Mesendoderm (in vitro differentiated cells): ENCODE measurements around the gene CCDC78. TPM values are rescaled to one million over a fixed set of nuclear protein-coding genes. Genes with fewer than 3 reads are reported as not detected.

Experiments used
- DNase-seq: peaks from one replicate; pipeline ENCODE4 v3.0.0; 2013
- H2AK5ac ChIP-seq: 2 replicates; pipeline ENCODE4 v1.6.1; 2013; ENCODE audit warnings: low read length, inconsistent platforms
- H2BK120ac ChIP-seq: 2 replicates; pipeline ENCODE4 v1.6.1; 2013; ENCODE audit warnings: low read depth, mild to moderate bottlenecking, low read length, moderate library complexity, mixed read lengths
- H2BK15ac ChIP-seq: replicated peaks from 2 replicates; pipeline ENCODE4 v1.6.1; 2013; ENCODE audit warnings: low read depth, mild to moderate bottlenecking, moderate library complexity
- H2BK5ac ChIP-seq: 2 replicates; pipeline ENCODE4 v1.6.1; 2013; ENCODE audit warnings: low read length, inconsistent platforms
- H3K18ac ChIP-seq: 2 replicates; pipeline ENCODE4 v1.6.1; 2013; ENCODE audit warnings: mild to moderate bottlenecking, low read length, mixed read lengths
- H3K23ac ChIP-seq: one replicate; pipeline ENCODE4 v1.6.1; 2013; ENCODE audit warnings: low read length
- H3K27ac ChIP-seq: 2 replicates; pipeline ENCODE4 v1.5.1; 2013; ENCODE audit warnings: low read depth, mild to moderate bottlenecking, inconsistent platforms, low read length, moderate library complexity
- H3K27me3 ChIP-seq: 2 replicates; pipeline ENCODE4 v1.6.1; 2013; ENCODE audit warnings: low read length, control low read depth, mild to moderate bottlenecking, inconsistent platforms; ENCODE audit not compliant: insufficient read depth, poor library complexity
- H3K36me3 ChIP-seq: 2 replicates; pipeline ENCODE4 v1.6.1; 2013; ENCODE audit warnings: low read length, inconsistent platforms; ENCODE audit not compliant: control insufficient read depth, insufficient read depth
- H3K4ac ChIP-seq: one replicate; pipeline ENCODE4 v1.6.1; 2013; ENCODE audit warnings: low read depth, mild to moderate bottlenecking, low read length, moderate library complexity
- H3K4me1 ChIP-seq: 2 replicates; pipeline ENCODE4 v1.6.1; 2013; ENCODE audit warnings: low read depth, low read length, inconsistent platforms; ENCODE audit not compliant: control insufficient read depth
- H3K4me2 ChIP-seq: 2 replicates; pipeline ENCODE4 v1.6.1; 2013; ENCODE audit warnings: low read length
- H3K4me3 ChIP-seq: 2 replicates; pipeline ENCODE4 v1.5.1; 2013; ENCODE audit warnings: mild to moderate bottlenecking, low read length
- H3K56ac ChIP-seq: one replicate; pipeline ENCODE4 v1.6.1; 2013; ENCODE audit warnings: low read length
- H3K79me1 ChIP-seq: 2 replicates; pipeline ENCODE4 v1.6.1; 2013; ENCODE audit warnings: low read length, inconsistent platforms
- H3K79me2 ChIP-seq: 2 replicates; pipeline ENCODE4 v1.6.1; 2013; ENCODE audit warnings: mild to moderate bottlenecking, low read length; ENCODE audit not compliant: control insufficient read depth, insufficient read depth
- H3K9ac ChIP-seq: 2 replicates; pipeline ENCODE4 v1.6.1; 2013; ENCODE audit warnings: low read length, inconsistent platforms
- H4K5ac ChIP-seq: one replicate; pipeline ENCODE4 v1.6.1; 2013; ENCODE audit warnings: low read length
- H4K8ac ChIP-seq: one replicate; pipeline ENCODE4 v1.6.1; 2013; ENCODE audit warnings: low read depth, mild to moderate bottlenecking, control low read depth, low read length, moderate library complexity
- WGBS: extraction: QIAGEN DNeasy Blood & Tissue Kit; methylation state at CpG from one replicate; pipeline ENCODE4 v1.1.7; 2013; ENCODE audit warnings: low lambda C conversion rate, missing lambda C conversion rate; ENCODE audit not compliant: insufficient coverage; ENCODE audit errors: extremely low coverage; 5-methylcytosine and 5-hydroxymethylcytosine counted together
- polyA plus RNA-seq, 2 experiments: library from polyadenylated mRNA; stranded (reverse); fragments of 200-250 nt; gene quantifications; one replicate each; pipeline ENCODE4 v1.2.3, GENCODE V29; 2013

CCDC78 gene
- 1.2 TPM for polyA plus RNA-seq (2013, experiment 1 of 2)
- polyA plus RNA-seq (2013, experiment 2 of 2), result 1.1 TPM

DNA sequence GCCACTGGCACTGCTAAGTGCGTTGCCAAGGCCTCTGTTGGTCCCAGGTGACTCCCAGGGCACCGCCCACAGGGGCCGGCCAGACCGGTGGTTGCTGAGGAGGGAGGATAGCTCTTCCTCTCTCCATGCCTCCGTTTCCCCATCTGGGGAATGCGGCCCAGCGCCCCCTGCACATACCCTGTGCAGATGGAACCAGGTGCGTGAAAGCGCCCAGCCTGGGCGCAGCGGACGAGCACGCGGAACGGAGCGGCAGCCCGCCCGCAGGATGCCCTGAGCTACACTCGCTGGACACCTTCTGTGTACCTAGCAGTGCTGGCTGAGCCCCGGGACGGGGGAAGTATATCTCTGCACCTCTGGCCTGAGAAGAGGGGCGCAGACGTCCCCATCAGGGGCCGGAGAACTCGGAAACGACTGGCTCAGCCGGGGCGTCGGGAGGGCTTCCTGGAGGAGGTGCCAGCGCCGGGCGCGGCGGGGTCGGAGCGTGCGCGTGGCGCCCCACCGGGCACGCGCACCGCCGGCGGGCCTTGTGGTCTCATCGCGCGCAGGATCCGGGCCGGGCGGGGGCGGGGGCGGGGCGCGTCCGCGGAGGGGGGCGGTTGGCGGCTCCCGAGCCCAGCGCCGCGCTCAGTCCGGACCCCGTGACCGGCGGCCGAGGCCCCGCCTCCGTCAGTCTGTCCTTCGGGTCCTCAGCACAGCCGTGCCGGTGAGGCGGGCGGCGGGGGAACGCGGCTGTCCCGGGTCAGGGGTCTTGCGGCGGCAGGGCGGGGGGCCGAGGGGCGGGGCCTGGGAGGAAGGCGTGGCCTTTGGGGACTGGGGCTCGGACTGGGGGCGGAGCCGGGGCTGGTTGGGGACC lies at the start of gene CCDC78, which contains the start of gene HAGHL:
CCDC78 (minus strand) TSS at position 6 of the 853 bp plus-strand sequence. CDS start 76 bp downstream, outside the sequence.
HAGHL (plus strand) TSS at position 669 of the 853 bp plus-strand sequence. CDS start 404 bp downstream, outside the sequence.
- H2BK120ac ChIP-seq, result no peak within 1 kb of the TSS
- no CpG with 5 or more reads among the region's 88 CpGs for WGBS
- no peak within 1 kb of the TSS for H2BK5ac ChIP-seq
- peak within 1 kb of the TSS; percentile 89 for H3K56ac ChIP-seq
- H3K4me3 ChIP-seq, result peak within 1 kb of the TSS; percentile 13
- no peaks in the 10 kb centered on the region for H3K4me1 ChIP-seq
- peak within 1 kb of the TSS; percentile 73 for H3K9ac ChIP-seq
- no peak within 1 kb of the TSS for H4K5ac ChIP-seq
- DNase-seq, result peak; percentile 36
- H3K27ac ChIP-seq, result no peak within 1 kb of the TSS
- no peak within 1 kb of the TSS for H2AK5ac ChIP-seq
- H4K8ac ChIP-seq, result no peak within 1 kb of the TSS
- H3K79me2 ChIP-seq, result no peaks in the 10 kb centered on the region
- no peak within 1 kb of the TSS for H3K18ac ChIP-seq
- H3K23ac ChIP-seq, result peak within 1 kb of the TSS; percentile 24
- no peaks in the 10 kb centered on the region for H3K36me3 ChIP-seq
- H2BK15ac ChIP-seq, result no peak within 1 kb of the TSS
- H3K4me2 ChIP-seq, result peak within 1 kb of the TSS; percentile 77
- H3K4ac ChIP-seq, result no peak within 1 kb of the TSS
- H3K27me3 ChIP-seq, result no peaks in the 10 kb centered on the region
- H3K79me1 ChIP-seq, result no peaks in the 10 kb centered on the region

GRCh38 chr16:775236-775796 lies 49.1 kb upstream of the CCDC78 start:
- Histone ChIP-seq H3K27ac (no peak overlapping the region), H3K4me1 (no peaks in the 10 kb centered on the region), H4K8ac (no peak overlapping the region), H2BK120ac (no peak overlapping the region), H2BK15ac (no peak overlapping the region), H3K4ac (no peak overlapping the region), H3K36me3 (no peaks in the 10 kb centered on the region), H3K79me1 (no peaks in the 10 kb centered on the region), H3K79me2 (no peaks in the 10 kb centered on the region), H3K56ac (no peak overlapping the region), H4K5ac (no peak overlapping the region), H3K18ac (no peak overlapping the region), H3K9ac (no peak overlapping the region), H3K4me3 (no peak overlapping the region), H3K27me3 (no peaks in the 10 kb centered on the region), H3K4me2 (no peak overlapping the region), H2BK5ac (no peak overlapping the region), H2AK5ac (no peak overlapping the region), H3K23ac (no peak overlapping the region)
- WGBS, result no CpG with 5 or more reads among the region's 36 CpGs
- DNase-seq, result no peak

DNA sequence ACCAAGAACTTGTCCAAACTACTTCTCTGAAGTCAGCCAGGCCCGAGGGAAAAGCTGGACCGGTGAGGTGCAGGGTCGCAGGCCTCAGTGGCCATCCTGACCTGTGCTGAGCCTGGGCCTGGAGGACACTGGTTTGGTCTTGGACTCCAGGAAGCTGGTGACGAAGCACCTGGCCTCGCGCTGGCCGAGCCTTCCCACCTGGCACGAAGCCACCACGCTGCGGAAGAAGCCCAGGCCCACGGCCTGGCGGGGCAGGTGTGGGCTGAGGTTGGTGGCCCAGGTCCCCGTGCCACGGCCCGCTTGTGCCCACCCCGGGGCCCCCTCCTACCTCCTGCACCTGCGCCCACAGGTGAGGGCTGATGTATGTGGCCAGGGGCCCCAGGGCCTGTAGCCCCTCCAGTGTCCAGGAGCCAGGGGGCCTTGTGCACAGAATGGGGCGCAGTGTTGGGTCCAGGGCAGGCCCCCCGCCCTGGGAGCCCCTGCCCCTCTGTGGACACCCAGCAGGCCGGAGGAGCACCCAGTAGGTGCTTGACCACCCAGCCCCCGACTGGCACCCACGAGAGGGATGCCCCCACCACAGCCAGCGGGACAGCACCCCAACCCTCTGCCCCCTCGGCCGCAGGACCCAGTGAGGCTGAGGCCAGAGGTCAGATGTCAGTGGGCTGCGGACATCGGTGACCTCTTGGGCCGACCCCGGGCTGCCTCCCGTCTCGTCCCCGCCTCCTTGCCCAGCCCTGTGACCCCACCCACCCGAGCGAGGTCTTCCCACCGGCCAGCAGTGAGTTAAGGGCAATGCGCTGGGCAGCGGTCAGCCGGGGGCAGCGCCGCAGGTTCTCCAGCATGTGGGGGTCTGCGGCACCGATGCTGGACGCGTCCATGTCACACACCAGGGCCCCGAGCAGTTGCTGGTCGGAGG lies 48.1 kb upstream of the CCDC78 start:
- Histone ChIP-seq H2BK120ac (no peak overlapping the region), H3K4ac (no peak overlapping the region), H3K27me3 (no peaks in the 10 kb centered on the region), H3K56ac (no peak overlapping the region), H2AK5ac (no peak overlapping the region), H2BK15ac (no peak overlapping the region), H3K36me3 (no peaks in the 10 kb centered on the region), H2BK5ac (no peak overlapping the region), H4K8ac (no peak overlapping the region), H3K79me1 (no peaks in the 10 kb centered on the region), H4K5ac (no peak overlapping the region), H3K18ac (no peak overlapping the region), H3K9ac (no peak overlapping the region), H3K27ac (no peak overlapping the region), H3K23ac (no peak overlapping the region), H3K79me2 (no peaks in the 10 kb centered on the region), H3K4me1 (no peaks in the 10 kb centered on the region), H3K4me3 (no peak overlapping the region), H3K4me2 (no peak overlapping the region)
- WGBS, result no CpG with 5 or more reads among the region's 46 CpGs
- no peak for DNase-seq

GRCh38 chr16:772959-773358 lies 46.7 kb upstream of the CCDC78 start:
- no peaks in the 10 kb centered on the region for H3K27me3 ChIP-seq
- H2BK15ac ChIP-seq, result no peak overlapping the region
- no peak overlapping the region for H3K27ac ChIP-seq
- H3K23ac ChIP-seq, result no peak overlapping the region
- no peak overlapping the region for H3K4me3 ChIP-seq
- no peaks in the 10 kb centered on the region for H3K4me1 ChIP-seq
- H3K79me1 ChIP-seq, result no peaks in the 10 kb centered on the region
- H3K36me3 ChIP-seq, result no peaks in the 10 kb centered on the region
- no CpG with 5 or more reads among the region's 18 CpGs for WGBS
- no peaks in the 10 kb centered on the region for H3K79me2 ChIP-seq
- H2AK5ac ChIP-seq, result no peak overlapping the region
- H3K9ac ChIP-seq, result no peak overlapping the region
- no peak overlapping the region for H2BK5ac ChIP-seq
- H2BK120ac ChIP-seq, result no peak overlapping the region
- no peak for DNase-seq
- H3K4ac ChIP-seq, result no peak overlapping the region
- no peak overlapping the region for H4K8ac ChIP-seq
- H3K4me2 ChIP-seq, result no peak overlapping the region
- no peak overlapping the region for H3K56ac ChIP-seq
- H3K18ac ChIP-seq, result no peak overlapping the region
- no peak overlapping the region for H4K5ac ChIP-seq

DNA sequence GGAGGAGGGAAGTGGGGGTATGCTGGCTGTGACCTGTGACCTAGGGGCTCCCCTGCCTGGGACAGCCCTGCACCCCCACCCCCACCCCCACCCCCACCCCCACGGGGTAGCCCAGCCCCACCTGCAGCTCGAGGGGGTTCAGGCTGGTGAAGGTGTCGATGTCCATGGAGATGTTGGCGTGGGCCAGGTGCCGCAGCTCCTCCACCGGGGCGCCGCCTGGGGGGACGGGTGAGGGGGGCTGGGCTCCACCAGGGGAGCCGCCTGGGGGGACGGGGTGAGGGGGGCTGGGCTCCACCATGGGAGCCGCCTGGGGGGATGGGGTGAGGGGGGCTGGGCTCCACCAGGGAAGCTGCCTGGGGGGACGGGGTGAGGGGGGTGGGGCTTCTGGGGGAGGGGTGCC lies 44.2 kb upstream of the CCDC78 start:
- Histone ChIP-seq H3K9ac (no peak overlapping the region), H3K4me3 (no peak overlapping the region), H3K56ac (no peak overlapping the region), H2AK5ac (no peak overlapping the region), H2BK15ac (no peak overlapping the region), H3K4ac (no peak overlapping the region), H3K4me1 (no peaks in the 10 kb centered on the region), H4K8ac (no peak overlapping the region), H3K79me1 (no peaks in the 10 kb centered on the region), H3K79me2 (no peaks in the 10 kb centered on the region), H3K23ac (no peak overlapping the region), H4K5ac (no peak overlapping the region), H3K27ac (no peak overlapping the region), H3K18ac (no peak overlapping the region), H3K36me3 (no peaks in the 10 kb centered on the region), H2BK120ac (no peak overlapping the region), H2BK5ac (no peak overlapping the region), H3K27me3 (no peaks in the 10 kb centered on the region), H3K4me2 (no peak overlapping the region)
- DNase-seq, result no peak
- no CpG with 5 or more reads among the region's 13 CpGs for WGBS
